GM18507 (cell line): ENCODE data around the gene ADRM1.

Experiments used
- DNase-seq: peaks from one replicate; pipeline ENCODE4 v3.0.0; 2011; ENCODE audit warnings: low read depth; ENCODE audit not compliant: insufficient read length; ENCODE audit errors: extremely low spot score
- FAIRE-seq: peaks from 2 replicates; lab custom pipeline; 2011; peaks lifted over from hg19 to GRCh38; lab: Jason Lieb, UNC

The ADRM1 gene

DNA sequence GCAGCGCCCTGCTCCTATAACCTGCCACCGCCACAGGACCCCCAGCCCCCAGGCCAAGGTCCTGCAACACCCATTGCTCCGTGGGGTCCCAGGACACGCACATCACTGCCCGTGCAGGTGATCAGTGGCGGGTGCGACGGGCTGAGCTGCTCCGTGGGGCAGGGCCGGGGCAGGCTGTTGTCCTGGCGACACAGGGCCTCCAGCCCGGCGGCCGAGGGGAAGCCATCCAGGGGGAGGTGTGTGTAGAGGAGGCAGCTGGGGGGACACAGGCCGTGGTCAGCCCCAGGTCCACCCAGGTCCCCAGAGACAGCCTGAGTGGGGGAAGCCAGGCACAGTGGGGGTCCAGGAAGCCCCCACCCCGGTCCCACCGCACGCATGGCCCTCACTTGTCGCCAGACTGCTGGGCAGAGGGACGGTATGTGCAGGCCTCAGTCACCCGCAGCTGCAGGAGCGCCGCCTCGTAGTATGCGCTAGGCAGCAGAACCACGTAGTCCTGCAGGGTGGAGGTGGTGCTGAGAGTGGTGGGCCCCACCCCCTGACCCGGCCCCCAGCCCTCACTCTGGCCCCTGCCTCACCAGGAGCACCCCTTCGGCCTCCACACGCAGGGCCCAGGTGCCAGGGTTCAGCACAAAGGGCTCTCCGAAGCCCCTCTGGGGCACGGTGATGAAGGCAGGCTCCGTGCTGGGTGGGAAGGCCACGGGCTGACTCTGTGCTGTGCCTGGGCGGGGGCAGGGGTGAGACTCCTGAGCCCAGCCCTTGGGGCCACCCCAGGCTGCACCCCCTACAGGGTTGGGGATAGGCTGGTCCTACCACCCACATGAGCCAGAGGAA lies 30.4 kb downstream of the ADRM1 start:
- DNase-seq (no peak), FAIRE-seq (no peak)

DNA sequence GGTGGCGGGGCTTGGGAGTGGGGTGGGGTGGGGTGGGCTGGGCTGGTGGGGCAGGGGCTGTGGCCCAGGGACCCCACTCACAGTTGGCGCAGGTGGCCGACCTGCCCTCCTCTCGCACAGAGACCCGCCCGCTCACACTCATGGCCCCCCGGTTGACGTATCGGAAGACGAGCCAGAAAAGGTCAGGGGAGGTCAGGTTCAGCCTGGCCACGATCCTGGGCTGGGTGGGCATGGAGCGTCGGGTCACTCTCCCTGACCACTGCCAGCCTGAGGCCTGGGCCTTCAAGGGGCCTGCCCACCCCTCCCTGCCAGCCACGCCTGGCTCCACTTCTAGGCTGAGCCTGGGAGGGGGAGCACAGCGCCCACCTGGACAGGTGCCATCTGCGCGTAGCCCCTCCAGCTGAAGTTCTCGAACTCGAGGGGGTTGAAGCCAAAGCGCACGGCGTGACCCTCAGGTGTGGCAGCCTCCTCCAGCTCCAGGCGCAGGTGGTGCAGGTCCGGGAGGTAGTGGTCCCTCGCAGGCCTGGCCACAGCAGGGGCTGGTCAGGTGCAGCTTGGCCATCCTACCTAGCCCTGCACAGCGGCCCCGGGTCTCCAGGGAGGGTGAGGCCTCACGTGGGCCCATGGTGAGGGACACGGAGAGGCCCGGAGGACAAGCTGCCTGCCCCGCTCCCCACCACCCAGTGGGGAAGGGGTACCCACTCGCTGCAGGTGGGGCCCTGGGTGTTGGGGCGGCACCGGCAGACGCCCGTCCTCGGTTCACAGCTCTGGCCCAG lies 31.2 kb downstream of the ADRM1 start:
- no peak for FAIRE-seq
- no peak for DNase-seq

DNA sequence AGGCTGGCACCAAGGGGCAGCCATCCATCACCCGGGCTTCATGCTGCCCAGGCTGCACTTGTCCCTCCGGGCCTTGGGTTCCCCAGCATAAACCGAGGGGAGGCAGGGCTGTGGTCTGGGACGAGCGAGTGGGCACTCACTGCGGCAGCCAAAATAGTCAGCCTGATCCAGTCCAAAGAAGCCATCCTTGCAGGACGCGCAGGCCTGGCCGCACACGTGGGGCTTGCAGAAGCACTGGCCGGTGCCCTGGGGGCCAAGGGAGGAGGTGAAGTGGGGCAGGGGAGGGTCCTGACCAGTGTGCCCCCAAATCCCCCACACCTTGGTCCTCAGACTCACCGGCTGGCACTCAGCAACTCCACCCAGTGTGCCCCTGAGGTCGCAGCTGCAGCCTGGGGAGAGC lies 32.1 kb downstream of the ADRM1 start:
- FAIRE-seq (no peak), DNase-seq (no peak)

DNA sequence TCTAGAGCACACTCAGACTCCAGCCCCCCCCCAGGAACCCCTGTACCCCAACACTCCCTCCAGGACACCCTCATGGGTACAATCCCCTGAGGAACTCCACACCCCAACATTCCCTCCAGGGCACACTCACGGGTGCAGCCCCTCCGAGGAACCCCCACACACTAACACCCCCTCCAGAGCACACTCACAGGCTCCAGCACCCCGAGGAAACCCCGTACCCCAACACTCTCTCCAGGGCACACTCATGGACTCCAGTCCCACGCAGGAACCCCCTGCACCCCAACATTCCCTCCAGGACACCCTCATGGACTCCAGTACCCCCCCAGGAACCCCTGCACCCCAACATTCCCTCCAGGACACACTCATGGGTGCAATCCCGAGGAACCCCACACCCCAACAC lies 32.7 kb downstream of the ADRM1 start:
- FAIRE-seq (no peak), DNase-seq (no peak)

DNA sequence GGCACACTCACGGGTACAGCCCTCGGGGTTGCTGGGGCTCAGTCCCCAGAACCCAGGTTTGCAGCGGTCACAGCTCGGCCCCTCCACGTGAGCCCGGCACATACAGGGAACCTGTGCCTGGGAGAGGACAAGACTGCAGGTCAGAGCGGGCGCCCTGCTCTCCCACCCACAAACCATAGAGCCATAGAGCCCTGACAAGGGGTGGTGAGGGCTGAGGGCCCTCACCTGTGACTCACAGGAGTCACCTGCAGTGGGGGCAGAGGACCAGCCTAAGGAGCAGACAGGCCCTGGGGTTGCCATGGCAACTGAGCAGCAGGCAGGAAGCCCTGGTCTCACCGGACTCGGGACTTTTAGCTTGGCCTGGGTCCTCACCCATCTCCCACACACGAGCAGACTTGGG lies 33.5 kb downstream of the ADRM1 start:
- DNase-seq = no peak
- no peak for FAIRE-seq

DNA sequence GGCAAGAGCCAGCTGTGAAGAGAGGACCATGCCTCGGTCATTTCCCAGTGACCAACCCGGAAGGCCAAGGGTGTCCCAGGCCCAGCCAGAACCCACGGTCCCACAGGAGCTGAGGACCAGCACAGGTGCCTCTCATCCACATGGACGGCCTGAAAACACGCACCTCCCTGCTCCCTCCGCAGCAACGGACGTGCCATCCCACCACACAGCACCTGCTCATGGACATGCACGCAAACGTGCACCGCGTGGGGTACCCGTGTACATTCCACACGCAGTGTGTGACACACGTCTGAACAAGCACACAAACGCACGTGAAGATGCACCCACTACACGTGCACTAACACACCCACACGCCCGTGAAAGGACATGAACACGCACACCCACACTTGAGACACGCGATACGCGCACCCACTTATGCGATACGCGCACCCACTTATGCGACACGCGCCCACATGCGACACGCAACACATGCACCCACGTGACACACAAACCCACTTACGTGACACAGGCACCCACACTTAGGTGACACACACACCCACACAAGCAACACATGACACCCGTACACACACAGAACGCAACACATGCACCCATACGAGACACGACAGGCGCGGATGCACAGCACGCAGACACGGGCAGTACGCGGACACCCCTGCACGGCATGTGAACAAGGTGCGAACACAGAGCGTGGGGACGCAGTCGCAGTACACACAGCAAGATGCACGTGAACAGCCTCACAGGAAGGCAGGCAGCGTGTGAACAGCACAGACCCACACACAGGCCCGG lies 34.2 kb downstream of the ADRM1 start:
- DNase-seq = no peak
- FAIRE-seq = no peak

DNA sequence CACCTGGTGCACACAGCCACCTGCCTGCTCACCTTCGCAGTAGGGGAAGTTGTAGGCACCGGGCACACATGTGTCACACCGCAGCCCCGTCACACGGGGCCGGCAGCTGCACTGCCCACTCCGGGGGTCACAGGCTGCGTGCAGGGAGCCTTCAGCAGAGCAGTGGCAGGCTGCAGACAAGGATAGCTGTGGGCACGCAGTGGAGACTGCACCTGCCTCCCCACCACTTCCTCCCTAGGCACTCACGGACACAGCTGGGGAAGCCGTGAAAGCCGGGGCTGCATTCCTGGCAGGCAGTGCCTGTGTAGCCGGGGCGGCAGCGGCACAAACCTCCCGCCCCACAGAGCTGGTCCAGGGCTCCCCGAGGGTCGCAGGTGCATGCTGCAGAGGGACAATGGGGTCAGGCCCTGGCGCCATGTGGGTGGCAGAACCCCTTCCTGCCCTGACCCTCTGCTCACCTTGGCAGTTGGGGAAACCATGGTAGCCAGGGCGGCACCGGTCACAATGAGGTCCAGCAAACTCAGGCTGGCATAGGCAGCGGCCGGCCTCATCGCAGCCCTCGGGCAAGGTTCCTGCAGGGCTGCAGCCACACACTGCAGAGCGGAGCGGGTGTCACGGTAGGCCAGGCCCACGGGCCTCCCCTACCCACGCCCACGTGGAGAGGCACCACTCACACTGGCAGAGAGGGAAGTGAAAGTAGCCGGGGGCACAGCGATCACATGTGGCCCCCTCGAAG lies 34.9 kb downstream of the ADRM1 start:
- DNase-seq (no peak), FAIRE-seq (no peak)

DNA sequence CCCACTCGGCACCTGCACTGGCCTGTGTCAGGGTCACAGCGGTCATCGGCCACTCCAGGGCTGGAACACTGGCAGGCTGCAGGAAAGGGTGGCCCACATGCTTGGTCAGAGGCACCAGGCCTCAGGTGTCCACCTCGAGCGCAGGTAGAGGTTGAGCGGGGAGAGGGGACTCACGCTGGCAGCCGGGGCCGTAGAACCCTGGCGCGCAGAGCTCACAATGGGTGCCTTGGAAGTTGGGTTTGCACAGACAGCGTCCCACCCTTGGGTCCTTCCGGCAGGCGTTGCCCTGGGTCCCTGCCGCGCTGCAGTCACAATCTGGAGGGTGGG lies 35.5 kb downstream of the ADRM1 start:
- DNase-seq (no peak), FAIRE-seq (no peak)

DNA sequence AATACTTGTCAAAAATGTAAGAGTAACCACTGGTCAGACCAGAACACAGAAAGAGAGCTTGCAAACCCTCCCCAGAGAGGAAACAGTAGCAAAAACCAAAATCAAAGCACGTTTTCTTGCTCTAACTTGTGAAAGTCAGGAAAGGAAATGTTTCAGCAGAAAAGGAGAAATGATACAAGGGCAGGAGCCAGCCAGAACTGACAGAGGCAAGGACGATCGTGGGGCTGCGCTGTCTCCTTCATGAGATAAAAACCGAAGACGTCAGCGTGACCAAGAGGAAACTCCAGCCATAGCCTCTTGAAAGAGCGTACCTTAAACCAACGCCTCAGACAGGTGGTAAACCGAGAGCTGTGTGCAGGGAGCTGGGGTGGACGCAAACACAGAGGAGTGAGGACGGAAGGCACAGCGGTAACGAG lies 36.9 kb downstream of the ADRM1 start:
- FAIRE-seq (peak; percentile 96), DNase-seq (peak; percentile 35)

DNA sequence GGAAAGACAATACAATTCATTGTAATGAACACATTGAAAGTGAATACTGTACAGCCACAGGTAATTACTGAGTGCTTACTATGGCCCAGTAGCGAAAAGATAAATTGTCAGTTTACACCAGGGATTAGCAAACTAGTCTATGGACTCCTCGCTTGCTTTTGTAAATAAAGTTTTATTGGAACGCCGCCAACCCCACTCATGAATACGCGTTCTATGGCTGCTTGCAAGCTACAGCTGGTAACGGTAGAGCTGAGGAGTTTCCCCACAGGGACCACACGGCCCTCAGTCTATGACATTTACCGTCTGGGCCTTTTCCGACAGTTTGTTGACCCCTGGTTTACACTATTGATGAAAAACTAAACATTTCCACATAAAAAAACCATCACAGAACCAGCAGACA lies 40.1 kb downstream of the ADRM1 start:
- FAIRE-seq = no peak
- DNase-seq = no peak

DNA sequence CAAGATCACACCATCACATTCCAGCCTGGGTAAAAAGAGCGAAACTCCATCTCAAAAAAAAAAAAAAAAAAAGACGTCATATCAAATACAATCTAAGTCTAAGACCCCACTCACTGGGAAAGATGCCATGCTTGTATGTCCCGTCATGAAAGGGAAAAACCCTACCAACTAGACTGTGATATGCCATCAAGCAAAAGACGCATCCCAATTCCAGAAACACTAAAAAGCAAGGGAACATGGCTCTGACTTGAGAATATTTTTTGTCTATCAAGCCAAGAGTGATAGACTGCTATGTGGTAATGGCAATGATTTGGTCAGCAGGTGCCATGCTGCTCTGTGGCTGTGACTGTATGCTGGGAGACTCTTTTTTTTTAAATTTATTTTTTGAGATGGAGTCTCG lies 41.3 kb downstream of the ADRM1 start:
- FAIRE-seq (no peak), DNase-seq (no peak)

DNA sequence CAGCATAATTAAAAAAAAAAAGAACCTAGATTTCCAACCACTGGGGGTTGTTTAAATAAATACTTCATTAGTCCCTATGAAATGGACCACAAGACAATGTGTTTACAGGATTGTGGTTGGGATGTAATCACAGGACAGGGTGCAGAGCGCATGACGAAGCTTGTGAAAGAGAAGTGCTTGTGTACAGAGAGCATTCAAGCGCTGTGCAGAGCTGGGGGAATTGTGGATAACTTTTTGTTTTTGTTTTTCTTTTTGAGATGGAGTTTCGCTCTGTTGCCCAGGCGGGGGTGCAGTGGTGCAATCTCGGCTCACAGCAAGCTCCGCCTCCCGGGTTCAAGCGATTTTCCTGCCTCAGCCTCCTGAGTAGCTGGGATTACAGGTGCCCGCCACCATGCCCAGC lies 42.0 kb downstream of the ADRM1 start:
- DNase-seq = no peak
- FAIRE-seq = no peak

DNA sequence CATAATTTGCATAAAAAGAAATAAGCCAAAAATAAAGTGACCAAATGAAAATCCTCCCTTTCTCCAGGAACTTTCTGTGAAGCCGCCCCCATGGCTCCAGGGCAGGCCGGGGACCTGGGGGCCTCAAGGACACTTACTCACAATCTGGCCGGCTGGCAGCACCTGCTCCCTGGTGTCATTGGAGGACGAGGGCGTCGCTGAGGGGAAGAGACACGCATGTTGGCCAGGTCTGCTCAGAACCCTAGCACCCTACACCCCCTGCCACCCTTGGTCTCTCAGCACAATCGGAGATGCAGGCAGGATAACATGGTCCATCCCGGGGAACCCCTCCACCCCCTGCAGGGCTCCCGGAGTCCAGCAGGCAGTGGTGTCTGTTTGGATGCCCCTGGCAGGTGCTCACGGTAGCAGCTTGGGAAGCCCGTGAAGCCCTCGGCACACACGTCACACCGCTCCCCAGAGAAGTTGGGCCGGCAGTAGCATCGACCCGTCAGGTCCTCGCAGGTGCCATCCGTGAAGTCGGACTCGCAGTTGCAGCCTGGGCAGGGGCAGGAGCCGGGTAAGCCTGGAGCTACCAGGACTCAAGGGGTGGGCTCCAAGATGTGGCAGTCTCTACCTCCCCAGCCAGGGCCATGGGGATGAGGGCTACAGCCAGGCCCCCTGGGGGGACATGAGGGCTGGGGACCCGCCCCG lies 43.0 kb downstream of the ADRM1 start:
- DNase-seq = no peak
- FAIRE-seq = no peak

DNA sequence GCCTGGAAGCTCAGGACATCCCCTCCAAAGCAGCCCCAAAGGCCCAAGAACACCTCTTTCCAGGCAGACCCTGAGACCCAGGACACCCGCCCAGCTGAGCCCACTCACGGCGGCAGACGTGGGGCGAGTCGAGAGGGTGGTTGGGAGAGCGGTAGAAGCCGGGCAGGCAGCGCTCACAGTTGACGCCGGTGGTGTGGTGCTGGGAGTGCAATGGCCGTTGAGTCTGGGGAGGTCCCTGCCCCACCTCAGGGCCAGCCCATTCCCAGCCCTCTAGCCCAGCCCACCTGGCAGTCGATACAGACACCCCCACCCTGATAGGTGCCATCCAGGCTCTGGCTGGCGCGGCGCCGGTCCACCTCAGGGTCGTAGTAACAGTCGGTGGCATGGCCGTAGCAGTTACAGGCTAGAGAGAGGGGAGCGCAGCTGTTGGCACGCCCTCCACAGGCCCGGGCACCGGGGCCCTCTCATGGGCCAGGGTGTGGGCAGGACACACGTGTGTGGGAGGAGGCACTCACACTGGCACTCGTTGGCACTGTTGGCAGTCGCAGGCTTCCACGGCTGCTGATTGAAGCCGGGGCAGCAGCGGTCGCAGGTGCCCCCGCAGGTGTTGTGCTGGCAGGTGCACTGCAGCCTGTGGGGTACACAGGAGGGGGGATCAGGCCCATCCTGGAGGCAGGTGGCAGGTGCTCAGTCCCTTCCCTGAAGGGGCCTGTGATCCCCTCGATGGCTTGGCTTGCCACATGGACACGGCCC lies 43.8 kb downstream of the ADRM1 start:
- no peak for DNase-seq
- FAIRE-seq = no peak

DNA sequence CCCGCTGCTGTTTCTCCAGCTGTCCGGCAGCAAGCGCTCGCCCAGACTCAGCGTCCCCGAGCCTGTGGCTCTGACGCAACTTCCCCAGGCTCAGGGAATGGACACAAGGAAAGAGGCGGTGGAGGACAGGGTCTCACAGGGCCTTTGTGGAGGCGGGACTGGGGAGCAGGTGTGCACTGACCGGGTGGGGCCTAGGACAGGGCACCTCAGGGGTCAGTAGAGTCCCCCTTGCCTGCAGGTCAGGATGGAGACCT lies 44.3 kb downstream of the ADRM1 start:
- DNase-seq = no peak
- no peak for FAIRE-seq

DNA sequence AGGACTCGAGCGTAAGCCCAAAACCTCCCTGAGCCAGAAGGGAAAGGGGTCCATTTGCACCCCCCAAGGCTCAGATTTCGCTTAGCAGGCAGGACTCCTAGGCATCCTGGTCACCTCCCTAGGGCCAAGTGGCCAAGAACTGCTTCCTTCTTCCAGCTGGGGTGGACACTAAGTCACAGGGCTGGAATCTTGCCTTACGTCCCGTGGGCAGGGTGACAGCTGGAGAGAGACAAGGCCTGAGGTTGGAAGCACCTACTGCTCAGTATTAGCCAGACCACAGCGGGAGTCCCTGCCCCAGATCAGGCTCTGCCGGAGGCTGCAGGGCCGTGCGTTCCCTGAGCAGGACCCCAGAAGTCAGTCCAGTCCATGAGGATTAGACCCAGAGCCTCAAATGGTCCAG lies 44.6 kb downstream of the ADRM1 start:
- FAIRE-seq = no peak
- no peak for DNase-seq

DNA sequence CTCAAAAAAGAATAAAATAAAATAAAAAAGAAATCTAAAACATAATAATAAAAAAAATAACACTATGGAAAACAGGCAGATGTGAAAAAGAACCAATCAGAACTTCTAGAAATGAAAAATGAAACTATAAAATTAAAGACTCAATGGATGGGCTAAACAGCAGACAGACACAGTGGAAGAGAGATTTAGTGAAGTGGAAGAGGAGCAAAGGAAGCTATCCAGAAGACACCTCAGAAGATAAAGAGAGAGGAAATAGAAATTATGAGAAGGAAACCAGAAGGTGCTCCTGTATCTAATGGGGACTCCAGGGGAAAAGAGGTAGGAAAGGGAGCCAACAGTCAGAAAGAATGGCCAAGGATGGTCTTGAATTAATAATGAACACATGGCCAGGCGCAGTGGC lies 45.8 kb downstream of the ADRM1 start:
- DNase-seq (no peak), FAIRE-seq (no peak)

DNA sequence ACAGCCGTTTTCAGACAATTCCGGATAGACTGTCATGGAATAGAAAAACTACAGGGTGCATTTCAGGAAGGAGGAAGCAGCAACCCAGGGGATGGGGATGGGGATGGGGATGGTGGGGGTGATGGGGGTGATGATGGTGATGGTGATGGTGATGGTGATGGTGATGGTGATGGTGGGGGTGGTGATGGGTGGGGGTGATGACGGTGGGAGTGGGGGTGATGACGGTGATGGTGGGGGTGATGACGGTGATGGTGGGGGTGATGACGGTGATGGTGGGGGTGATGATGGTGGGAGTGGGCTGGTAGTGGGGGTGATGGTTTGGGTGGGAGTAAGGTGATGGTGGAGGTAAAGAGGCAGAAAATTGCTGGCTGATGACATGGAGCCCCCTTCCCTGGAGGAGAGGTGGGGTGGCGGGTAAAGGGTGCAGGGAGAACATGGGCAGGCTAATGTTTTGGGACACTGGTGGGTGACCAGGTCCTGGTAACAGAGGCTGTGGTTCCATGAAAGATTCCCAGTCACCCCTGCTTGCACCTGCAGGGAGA lies 46.8 kb downstream of the ADRM1 start:
- DNase-seq = no peak
- FAIRE-seq = no peak
